SK-N-SH treated with all-trans-retinoic acid at 6 μM for 48 hours (cell line): ENCODE measurements around the gene SPNS1.

Experiments
- ARNTL ChIP-seq: fragments of 450-650 bp; formaldehyde crosslinking; IDR thresholded peaks from 2 replicates; pipeline ENCODE4 v1.5.0; 2020; ENCODE audit warnings: low read depth, mild to moderate bottlenecking, moderate library complexity, borderline replicate concordance
- GLIS3 ChIP-seq: fragments of 250-450 bp; sonication (Bioruptor Pico); IDR thresholded peaks from 2 replicates; pipeline ENCODE4 v1.5.0; 2020; ENCODE audit warnings: mild to moderate bottlenecking, moderate library complexity
- ISL1 ChIP-seq: fragments of 250-450 bp; sonication (Bioruptor Pico); IDR thresholded peaks from 2 replicates; pipeline ENCODE4 v2.1.2; 2022; ENCODE audit warnings: mild to moderate bottlenecking, moderate library complexity
- OSR1 ChIP-seq: fragments of 250-450 bp; sonication (Bioruptor Pico); IDR thresholded peaks from 2 replicates; pipeline ENCODE4 v1.8.0; 2022; ENCODE audit warnings: moderate library complexity, mild to moderate bottlenecking, inconsistent platforms
- PATZ1 ChIP-seq: fragments of 250-450 bp; sonication (Bioruptor Pico); IDR thresholded peaks from 2 replicates; pipeline ENCODE4 v1.8.0; 2020; ENCODE audit warnings: mild to moderate bottlenecking, moderate library complexity, borderline replicate concordance
- PPARA ChIP-seq: fragments of 250-450 bp; sonication (Bioruptor Pico); IDR thresholded peaks from 2 replicates; pipeline ENCODE4 v1.5.0; 2020; ENCODE audit warnings: mild to moderate bottlenecking, borderline replicate concordance
- SNAI2 ChIP-seq: fragments of 250-450 bp; sonication (Bioruptor Pico); IDR thresholded peaks from 2 replicates; pipeline ENCODE4 v1.5.0; 2020; ENCODE audit warnings: mild to moderate bottlenecking, moderate library complexity
- ZFP3 ChIP-seq: fragments of 250-450 bp; sonication (Bioruptor Pico); IDR thresholded peaks from 2 replicates; pipeline ENCODE4 v1.5.0; 2020; ENCODE audit warnings: mild to moderate bottlenecking, moderate library complexity
- ZFP30 ChIP-seq: fragments of 450-650 bp; formaldehyde crosslinking; IDR thresholded peaks from 2 replicates; pipeline ENCODE4 v1.5.0; 2022; ENCODE audit warnings: mild to moderate bottlenecking, moderate library complexity
- ZNF70 ChIP-seq: fragments of 450-650 bp; formaldehyde crosslinking; IDR thresholded peaks from 2 replicates; pipeline ENCODE4 v1.5.0; 2020; ENCODE audit warnings: mild to moderate bottlenecking, moderate library complexity
- ZNF8 ChIP-seq: fragments of 450-650 bp; formaldehyde crosslinking; IDR thresholded peaks from 2 replicates; pipeline ENCODE4 v1.5.0; 2020; ENCODE audit warnings: mild to moderate bottlenecking, moderate library complexity

- no peak for TF ChIP-seq PPARA (CRISPR knock-in tag)
- no peak for TF ChIP-seq ZFP3 (CRISPR knock-in tag)
- no peak for TF ChIP-seq PATZ1 (CRISPR knock-in tag)
- TF ChIP-seq ZFP30 (CRISPR knock-in tag) = no peak
- no peak for TF ChIP-seq ZNF8 (CRISPR knock-in tag)
- no peak for TF ChIP-seq OSR1
- TF ChIP-seq ARNTL (CRISPR knock-in tag) = no peak
- TF ChIP-seq SNAI2 (CRISPR knock-in tag) = no peak
- TF ChIP-seq ZNF70 = no peak
- no peak for TF ChIP-seq GLIS3 (CRISPR knock-in tag)
- no peak for TF ChIP-seq ISL1 (CRISPR knock-in tag)
Measured at GRCh38 chr16:28950648-28951409, 23.7 kb upstream of the SPNS1 start, which contains the start of gene NFATC2IP.
